ENCODE data around the gene ZNF106.

Gene ZNF106

DNA sequence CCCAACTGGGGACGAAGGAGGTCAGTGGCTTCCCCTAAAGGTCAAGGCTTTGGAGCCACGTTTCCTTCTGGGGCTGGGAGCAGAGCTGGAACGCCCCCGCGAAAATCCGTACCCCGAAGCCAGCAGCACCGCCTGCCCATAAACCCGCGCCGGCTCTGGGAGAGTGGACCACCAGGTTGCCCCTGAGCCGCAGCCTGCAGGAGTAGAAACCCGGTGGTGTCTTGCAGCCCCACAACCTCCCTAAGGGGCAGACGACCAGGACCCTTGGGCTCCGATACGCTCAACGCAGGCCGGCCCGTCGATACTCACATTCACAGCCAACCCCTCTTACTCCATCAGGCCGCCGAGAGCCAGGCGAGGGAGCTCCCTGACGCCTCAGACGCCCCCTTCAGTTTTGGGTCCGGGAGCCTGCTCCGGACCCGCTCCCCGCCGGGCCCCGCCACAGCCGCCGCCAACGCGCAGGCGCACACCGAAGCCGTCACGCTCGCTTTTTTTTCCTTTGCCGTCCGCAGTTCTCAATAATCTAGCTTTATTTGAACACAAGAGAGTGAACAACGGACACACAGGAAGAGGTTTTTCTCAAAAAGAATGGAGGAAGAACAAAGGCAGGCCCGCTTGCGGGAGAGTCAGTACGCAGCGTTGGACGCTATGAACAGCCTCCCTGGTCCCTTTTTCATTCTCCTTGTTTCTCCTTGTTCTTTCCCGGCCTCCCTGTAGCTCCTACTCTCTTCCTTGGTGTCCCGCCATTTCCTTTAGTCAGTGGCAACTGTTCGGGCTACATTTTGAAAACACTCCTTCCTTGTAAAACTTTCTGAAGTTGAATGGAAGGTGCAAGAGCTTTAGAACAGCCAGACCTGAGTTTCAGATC, at the start of gene ZNF106:
ZNF106 (minus strand) TSS at position 471 of the 868 bp plus-strand sequence. CDS start 18,852 bp downstream, outside the sequence.
- peak; percentile 72 to 77 (median 74) for DNase-seq (ENCODE audit: low read depth in 3 of 3)

DNA sequence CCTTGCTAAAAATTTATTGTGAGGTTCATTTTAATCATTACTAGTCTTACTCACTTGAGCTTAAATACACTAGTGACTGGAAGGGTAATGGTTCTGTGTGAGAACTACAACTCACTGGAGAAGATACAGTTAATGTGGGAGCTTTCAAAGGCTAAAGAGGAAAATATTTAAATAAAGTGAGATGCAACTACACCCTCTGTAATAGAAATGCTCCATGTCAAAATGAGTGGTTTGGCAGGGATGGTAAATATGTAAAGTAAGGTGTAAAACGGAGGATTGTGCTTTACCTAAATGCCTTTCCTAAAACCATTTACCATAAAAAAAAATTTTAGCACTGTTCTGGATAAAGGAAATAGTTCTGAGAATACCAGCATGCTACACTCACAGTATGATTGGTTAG, 42.3 kb upstream of the ZNF106 start:
- DNase-seq (ENCODE audit: low read depth in 3 of 3), result no peak

DNA sequence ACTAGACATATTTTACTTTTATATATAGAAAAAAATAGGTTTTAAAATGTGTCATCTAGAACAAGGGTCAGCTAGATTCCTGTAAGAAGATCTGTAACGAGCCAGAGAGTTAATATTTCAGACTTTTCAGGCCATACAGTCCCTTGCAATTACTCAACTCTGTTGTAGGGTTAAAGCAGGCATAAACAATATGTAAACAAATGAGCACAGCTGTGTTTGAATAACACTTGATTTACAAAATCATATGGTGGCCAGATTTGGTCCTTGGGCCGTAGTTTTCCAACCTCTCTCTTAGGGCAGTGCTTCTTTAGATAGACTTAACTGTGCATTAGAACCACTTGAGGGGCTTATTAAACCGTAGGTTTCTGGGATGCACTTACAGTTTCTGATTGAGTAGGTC, 38.0 kb upstream of the ZNF106 start:
- no peak for DNase-seq (ENCODE audit: low read depth in 3 of 3)

DNA sequence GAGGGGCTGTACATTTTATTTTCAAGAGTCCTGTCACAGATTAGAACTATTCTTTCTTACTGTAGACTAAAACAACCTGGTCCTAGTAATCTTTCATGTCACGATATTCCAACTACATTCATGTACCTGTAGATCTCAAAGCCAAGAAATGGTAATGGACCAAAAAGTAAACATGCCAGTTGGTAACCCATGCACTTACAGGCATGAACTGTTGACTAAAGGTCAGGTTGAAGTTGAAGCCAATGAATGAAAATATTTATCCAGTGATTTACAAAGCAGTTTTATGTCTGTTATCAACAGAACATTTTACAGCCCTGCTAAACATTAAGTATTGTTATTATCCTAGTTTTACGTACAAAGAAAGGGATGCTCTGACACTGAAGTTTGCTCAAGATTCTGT, 32.4 kb upstream of the ZNF106 start:
- DNase-seq (ENCODE audit: low read depth in 3 of 3), result no peak

DNA sequence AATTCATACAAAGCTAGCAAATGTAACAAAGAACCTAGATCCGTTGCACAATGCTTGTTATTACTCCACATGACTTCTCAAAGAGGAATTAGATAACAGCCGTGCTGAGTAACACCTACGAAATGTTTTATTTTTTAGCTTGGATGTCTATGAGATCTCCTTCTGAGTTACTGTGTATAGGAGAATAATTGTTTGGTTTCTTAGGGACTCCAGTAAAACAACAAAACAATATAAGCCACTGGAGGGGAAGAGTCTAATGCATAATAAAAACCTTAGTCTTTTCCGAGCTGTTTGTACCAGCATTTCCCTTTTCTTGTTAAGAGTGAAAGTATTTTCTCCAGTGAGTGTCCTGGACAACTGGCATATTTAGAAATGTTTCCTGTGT, 20.1 kb upstream of the ZNF106 start:
- DNase-seq (ENCODE audit: low read depth in 3 of 3), result no peak

DNA sequence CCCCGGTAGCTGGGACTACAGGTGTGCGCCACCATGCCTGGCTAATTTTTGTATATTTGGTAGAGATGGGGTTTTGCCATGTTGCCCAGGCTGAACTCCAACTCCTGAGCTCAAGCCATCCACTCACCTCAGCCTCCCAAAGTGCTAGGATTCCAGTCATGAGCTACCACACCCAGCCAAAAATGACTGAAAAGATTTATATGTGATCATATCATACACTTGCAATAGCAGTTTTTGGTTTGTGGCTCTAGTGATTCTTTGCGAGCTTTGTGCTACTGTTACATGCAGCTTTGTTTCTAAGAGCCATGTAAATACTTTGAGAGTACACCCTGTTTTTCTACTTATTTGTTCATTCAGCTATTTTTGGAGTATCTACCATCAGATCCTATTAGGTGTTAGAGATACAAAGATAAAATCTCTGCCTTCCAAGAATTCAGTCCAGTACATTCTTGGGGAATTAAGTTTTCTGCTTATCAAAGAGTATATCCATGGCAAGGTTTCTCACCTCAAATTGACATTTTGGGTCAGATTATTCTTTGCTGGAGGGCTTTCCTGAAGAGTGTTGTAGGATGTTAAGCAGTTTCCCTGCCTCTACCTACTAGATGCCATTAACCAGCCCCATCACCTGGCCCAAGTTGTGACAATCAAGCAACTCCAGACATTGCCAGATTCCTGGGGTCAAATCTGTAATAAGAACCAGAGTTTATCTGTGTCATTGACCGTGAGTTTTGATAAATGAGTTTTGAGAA, 19.5 kb upstream of the ZNF106 start:
- no peak for DNase-seq (ENCODE audit: low read depth in 3 of 3)

DNA sequence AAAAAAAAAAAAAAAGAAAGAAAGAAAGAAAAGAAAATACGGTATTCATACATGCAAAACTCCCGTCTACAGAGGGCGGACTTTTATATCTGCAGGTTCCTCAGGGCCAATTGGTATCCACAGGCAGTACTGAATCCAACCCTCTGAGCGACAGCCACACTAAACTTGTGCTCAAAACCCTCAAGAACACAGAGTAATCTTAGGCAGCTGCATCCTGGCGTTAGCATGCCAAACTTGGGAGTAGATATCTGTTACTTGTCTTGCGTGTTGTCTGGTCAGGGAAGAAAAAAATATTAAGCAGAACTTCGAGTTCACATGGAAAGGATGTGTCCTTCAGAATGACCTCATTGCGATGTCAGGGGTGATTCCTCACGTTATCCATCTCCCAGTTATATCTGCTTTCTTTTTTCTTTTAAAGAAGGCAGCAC, 17.3 kb upstream of the ZNF106 start:
- no peak for DNase-seq (ENCODE audit: low read depth in 3 of 3)

DNA sequence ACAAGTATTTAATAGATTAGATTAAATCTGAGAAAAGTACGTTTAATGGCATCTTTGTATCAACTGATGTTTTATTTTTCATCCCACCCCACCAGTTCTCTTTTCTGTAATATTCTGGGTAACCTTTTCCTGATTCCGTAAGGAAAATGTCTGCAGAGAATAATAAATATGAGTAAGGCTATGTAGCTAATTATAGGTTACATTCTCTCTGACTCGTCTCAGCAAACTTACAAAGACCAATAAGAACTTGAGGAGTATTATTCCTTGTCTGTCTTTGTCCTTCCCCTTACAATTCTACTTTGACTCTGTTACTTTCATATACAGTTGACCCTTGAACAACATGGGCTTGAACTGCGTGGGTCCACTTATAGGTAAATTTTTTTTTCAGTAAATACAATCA, 16.6 kb upstream of the ZNF106 start:
- DNase-seq (ENCODE audit: low read depth in 3 of 3), result no peak

DNA sequence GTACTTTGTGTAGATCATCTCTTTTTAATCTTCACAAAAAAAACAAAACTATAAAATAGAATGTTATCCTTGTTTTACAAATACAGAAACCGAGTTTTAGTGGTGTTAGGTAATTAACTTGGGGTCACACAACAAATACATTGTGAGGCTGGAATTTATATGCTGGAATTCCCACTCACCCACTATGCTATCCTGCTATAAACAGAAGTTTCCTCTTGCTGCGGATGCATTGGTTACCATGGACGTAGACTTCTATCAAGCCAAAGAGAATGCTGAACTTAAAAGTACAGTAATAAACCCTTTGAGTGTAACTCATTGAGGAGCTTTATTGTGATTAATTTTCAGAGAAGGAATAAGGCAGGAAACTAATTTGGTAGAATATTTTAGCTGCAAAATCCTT, 13.7 kb upstream of the ZNF106 start:
- DNase-seq (ENCODE audit: low read depth in 3 of 3), result no peak

DNA sequence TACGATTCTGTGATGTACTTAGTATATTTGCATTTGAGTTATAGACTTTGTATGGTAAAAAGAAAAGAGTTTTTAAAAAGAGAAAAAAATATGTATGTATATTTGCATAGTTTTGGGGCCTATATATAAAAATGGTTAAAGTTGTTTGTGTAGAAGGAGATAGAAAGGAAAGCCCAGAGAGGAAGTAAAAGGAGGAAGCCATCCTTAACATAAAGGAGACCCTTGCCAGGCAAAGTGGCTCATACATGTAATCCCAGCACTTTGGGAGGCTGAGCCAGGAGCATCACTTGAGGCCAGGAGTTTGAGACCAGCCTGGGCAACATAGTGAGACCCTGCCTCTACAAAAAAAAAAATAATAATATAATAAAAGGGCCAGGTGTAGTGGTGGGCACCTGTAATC, 12.9 kb upstream of the ZNF106 start:
- DNase-seq (ENCODE audit: low read depth in 3 of 3), result no peak

DNA sequence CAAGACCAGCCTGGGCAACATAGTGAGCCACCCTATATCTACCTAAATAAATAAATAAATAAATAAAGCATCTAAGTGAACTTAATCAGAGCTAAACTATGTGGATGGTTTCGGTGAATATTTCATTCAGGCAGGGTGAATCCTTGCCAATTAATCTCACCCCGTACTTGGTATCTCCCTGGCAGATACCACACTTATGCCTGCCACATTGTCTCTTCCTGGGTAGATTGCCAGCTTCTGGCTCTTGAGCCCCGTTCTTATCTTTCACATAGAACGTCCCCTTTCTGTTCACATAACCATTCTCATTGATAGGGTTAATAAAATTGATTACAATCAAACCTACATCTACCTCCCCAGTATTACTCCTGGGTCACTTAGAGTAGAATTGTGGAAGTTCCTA, 11.5 kb upstream of the ZNF106 start:
- DNase-seq (ENCODE audit: low read depth in 3 of 3), result no peak

DNA sequence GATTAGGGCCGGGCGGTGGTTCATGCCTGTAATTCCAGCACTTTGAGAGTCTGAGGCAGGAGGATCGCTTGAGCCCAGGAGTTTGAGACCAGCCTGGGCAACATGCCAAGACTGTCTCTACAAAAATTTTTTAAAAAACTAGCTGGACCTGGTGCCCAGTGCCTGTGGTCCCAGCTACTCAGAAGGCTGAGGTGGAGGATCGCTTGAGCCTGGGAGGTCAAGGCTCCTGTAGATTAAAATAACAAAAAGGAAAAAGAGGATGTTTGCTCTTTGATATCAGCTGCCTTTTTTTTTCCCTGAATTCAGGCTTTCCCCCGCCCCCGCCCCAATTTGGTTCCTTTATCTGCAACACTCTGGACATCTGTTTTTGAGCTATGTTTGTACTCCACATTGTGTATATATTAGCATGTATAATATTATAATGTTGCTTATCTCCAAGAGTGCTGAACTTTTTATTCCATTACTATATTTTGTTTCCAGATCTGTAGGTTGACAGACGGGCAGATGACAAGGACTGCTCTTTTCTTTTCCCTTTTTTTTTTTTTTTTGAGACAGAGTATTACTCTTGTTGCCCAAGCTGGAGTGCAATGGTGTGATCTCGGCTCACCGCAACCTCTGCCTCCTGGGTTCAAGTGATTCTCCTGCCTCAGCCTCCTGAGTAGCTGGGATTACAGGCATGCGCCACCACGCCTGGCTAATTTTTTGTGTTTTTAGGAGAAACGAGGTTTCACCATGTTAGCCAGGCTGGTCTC, 9.1 kb upstream of the ZNF106 start:
- DNase-seq (ENCODE audit: low read depth in 3 of 3), result no peak

DNA sequence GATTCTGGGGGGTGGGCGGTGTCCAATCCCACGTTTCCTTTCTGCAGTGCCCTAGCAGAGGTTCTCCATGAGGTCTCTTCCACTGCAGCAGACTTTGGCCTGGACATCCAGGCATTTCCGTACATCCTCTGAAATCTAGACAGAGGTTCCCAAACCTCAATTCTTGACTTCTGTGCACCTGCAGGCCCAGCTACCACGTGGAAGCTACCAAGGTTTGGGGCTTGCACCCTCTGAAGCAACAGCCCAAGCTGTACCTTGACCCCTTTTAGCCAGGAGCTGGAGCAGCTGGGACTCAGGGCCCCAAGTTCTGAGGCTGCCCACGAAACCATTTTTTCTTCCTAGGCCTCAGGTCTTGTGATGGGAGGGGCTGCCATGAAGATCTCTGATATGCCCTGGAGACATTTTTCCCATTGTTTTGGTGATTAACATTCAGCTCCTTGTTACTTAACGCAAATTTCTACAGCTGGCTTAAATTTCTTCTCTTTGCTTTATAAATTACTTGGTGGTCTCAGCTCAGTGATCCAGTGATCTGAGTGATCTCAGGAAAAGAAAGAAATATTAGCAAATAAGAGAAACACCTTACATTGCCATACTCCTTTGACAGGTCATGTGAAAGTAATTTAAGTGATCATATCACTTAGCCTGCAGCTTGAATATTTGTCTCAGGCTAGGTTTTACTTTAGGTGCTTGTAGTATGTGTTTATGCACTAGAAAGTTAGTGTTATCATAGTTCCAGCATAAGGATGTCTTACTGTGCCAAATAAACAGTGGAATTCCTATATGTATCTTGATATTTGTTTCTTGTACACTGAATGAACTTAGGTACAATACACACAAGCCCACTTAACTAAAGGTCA, 7.5 kb upstream of the ZNF106 start:
- no peak for DNase-seq (ENCODE audit: low read depth in 3 of 3)

DNA sequence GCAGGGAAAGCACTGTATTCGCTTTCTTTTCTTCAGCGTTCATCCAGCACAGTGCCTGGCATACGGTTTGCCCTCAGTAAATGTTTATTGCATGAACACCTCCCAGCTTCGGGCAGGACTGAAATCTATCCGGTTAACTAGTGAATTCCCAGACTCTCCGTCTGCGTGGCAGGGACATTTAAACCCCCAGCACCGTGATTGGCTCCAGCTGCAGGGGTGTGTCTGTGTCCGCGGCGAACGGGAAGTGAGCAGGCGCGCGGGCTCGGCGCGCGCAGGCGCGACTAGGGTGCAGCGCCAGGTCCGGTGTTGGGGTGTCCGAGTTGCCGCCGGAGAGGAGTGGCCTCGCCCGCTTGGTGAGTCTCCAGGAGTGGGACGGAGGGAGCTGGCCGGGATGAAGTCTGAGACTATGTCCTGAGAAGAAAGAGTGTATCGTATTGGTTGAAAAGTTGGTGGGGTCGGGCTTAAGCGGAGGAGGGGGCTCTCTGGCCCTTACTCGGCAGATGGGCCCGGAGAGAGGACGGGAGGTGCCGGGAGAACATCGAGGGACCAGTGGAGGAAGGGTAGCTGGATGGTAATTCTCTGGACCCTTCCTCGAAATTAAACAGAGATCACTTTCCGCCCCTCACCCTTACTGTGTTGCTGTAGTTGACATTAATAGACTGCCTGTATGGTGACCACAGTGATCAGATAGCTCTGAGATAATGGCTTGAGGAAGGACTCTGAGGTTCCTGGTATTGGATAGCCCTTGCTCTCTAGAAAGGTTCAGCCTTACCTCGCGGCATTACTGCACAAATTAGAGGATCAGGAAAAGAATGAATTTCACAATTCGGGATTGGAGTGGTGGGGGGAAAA, 4.6 kb upstream of the ZNF106 start, which contains the start of gene SNAP23:
SNAP23 (plus strand) TSS at position 274 of the 852 bp plus-strand sequence. CDS start 16,213 bp downstream, outside the sequence.
- DNase-seq (ENCODE audit: low read depth in 3 of 3), result peak; percentile 50 to 62 (median 59)

DNA sequence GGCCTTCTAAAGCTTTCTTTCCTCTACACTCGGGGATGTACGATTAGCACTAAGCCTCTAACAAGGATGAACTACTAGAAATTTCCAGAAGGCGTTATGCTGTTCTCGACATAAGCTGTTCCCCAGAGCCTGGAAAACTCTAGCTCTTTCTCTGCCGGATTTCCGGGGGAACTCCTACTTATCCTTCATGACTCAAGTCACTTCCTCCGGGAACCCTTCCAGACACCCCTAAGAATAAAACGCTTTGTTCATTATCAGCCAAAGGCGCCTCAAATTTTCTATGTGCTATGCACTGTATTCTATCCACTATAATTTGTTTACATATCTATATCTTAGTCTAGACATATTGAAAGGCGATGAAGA, 4.0 kb upstream of the ZNF106 start:
- DNase-seq (ENCODE audit: low read depth in 3 of 3), result peak in 1 of 3 experiments; percentile 19

DNA sequence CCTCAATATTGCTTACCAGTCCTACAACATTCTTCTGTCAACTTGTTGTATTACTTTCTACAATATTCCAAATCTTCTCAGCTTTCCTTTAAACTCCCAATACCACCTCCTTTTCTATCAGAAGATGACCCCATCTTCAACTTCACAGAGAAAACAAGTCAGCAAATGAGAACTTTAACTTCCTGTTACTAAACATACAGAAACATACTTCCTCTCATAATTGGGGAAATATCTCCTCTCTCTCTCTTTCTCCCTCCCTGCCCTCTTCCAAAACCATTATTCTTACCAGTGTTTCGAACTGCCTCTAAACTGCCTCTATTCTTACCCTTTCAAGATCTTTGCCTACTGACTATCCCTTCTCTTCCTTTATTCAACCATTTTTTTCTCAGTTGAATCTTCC, 2.7 kb upstream of the ZNF106 start:
- DNase-seq (ENCODE audit: low read depth in 3 of 3), result no peak

DNA sequence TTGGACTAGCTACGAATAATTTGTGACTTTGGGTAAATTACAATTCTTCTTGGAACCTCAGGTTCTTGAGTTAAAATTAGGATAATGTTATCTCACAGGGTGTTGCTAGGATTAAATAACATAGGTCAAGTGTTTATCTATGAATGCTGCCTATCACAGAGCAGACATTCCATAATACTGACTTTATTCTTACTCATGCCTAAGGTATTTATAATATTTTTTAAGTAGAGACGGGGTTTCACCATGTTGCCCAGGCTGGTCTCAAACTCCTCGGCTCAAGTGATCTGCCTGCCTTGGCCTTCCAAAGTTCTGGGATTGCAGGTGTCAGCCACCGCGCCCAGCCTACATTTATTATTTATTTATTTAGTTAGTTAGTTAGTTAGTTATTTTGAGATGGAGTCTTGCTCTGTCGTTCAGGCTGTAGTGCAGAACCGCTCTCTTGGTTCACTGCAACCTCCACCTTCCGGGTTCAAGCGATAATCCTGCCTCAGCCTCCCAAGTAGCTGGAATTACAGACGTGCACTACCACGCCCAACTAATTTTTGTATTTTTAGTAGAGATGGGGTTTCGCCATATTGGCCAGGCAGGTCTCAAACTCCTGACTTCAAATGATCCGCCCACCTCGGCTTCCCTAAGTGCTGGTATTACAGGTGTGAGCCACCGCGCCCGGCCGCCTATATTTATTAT, 741 bp upstream of the ZNF106 start:
- DNase-seq (ENCODE audit: low read depth in 3 of 3), result no peak

DNA sequence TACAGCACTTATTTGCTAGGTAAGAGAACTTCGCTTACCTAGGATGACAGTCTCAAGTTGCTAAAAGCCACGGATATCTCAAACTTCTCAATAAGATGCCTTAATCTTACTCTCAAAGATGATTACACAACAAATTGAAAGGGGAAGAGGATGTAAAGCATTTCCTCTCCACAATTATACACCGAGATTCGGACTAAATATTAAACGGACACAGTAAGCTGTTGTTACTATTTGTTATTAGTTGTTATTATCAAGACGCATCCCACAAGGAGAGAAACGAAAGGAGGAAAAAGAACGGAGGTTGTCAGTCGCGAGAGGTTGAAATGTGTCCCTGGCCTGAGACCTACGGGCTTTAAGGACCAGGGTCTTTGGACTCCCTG, 660 bp downstream of the ZNF106 start:
- DNase-seq (ENCODE audit: low read depth in 3 of 3), result no peak

DNA sequence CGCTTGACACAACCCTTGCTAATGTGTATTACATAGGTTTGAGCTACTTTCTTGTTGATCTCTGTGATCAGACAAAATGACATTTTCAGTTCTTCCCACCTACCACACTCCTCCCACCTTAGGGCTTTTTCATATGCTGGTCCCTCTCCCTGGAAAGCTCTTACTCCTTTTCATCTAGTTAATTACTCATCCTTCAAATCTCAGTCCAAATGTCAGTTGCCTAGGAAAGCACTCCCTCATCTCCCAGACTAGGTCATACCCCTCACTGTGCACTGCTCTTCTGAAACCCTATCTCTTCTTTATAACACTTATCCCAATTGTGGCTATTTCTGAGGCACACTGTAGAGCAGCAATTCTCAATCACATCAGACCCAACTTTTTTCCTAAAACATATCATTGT, 7.3 kb downstream of the ZNF106 start:
- no peak for DNase-seq (ENCODE audit: low read depth in 3 of 3)

DNA sequence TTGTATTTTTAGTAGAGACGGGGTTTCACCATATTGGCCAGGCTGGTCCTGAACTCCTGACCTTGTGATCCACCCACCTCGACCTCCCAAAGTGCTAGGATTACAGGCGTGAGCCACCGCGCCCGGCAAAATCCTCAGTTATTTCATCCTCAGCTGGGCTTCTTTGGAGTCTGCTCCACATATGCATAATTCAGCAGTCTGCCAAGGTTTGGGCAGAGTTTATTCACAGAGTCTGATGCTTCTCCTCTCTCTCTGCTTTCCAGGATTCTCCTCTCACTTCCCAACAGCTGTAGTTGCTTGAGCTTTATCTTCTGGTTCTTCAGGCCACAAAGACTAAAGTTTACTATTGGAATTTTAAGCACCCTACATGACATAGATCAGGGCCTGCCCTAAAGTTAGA, 8.2 kb downstream of the ZNF106 start:
- no peak for DNase-seq (ENCODE audit: low read depth in 3 of 3)
